Natural killer cell (primary cell): Measurements from ENCODE around the gene PCDHGB7. TPM values are rescaled to one million over a fixed set of nuclear protein-coding genes. Genes with fewer than 3 reads are reported as not detected.
A peak's percentile ranks its signal among the peaks of the same experiment; 100 is the strongest.

Source experiments
- ATAC-seq, 3 donors: fragments of 150-1000 bp in 2 of 3; fragments of 200-7000 bp in 1 of 3; cut with Tn5 transposase; 1 replicate in 1 of 3; 2 replicates in 2 of 3; pipeline ENCODE4 v1.10.0; 2021; ENCODE audit warnings: mild to moderate bottlenecking in 2 of 3, moderate library complexity in 2 of 3
- DNase-seq, 2 donors: peaks; one replicate each; pipeline versions ENCODE4 v3.0.0 to v3.0.0-alpha.2; 2013 to 2021; ENCODE audit warnings: mixed read lengths in 1 of 2
- H3K27ac ChIP-seq: one replicate; pipeline ENCODE4 v1.5.1; 2013; ENCODE audit warnings: mild to moderate bottlenecking, low read length
- H3K27me3 ChIP-seq: one replicate; pipeline ENCODE4 v1.6.1; 2013; ENCODE audit warnings: low read length; ENCODE audit not compliant: control insufficient read depth, insufficient read depth
- H3K36me3 ChIP-seq: one replicate; pipeline ENCODE4 v1.6.1; 2013; ENCODE audit warnings: low read length; ENCODE audit not compliant: control insufficient read depth, insufficient read depth
- H3K4me1 ChIP-seq: one replicate; pipeline ENCODE4 v1.6.1; 2013; ENCODE audit warnings: low read length; ENCODE audit not compliant: control insufficient read depth, insufficient read depth
- H3K4me3 ChIP-seq: one replicate; pipeline ENCODE4 v1.5.1; 2013; ENCODE audit warnings: low read length
- H3K9me3 ChIP-seq: one replicate; pipeline ENCODE4 v1.6.1; 2013; ENCODE audit warnings: low read length; ENCODE audit not compliant: control insufficient read depth, insufficient read depth
- H3K27ac Mint-ChIP-seq, 2 donors: one replicate each; pipeline ENCODE4 v1.8.0; 2022; ENCODE audit warnings: mild to moderate bottlenecking in 2 of 2, mixed read lengths in 2 of 2, moderate library complexity in 1 of 2
- H3K27me3 Mint-ChIP-seq, 2 donors: one replicate each; pipeline ENCODE4 v1.8.0; 2022; ENCODE audit warnings: low read depth in 2 of 2, mixed read lengths in 2 of 2
- H3K36me3 Mint-ChIP-seq: one replicate; pipeline ENCODE4 v1.8.0; 2022; ENCODE audit warnings: mixed read lengths
- H3K4me1 Mint-ChIP-seq, 2 donors: one replicate each; pipeline ENCODE4 v1.8.0; 2022; ENCODE audit warnings: mixed read lengths in 2 of 2
- H3K4me3 Mint-ChIP-seq: one replicate; pipeline ENCODE4 v1.8.0; 2022; ENCODE audit warnings: mild to moderate bottlenecking, moderate library complexity, mixed read lengths
- H3K9me3 Mint-ChIP-seq, 2 donors: one replicate each; pipeline ENCODE4 v1.8.0; 2022; ENCODE audit warnings: mixed read lengths in 2 of 2
- WGBS: methylation state at CpG from one replicate; pipeline ENCODE4 v1.1.7; 2013; ENCODE audit warnings: missing lambda C conversion rate; ENCODE audit not compliant: insufficient coverage; 5-methylcytosine and 5-hydroxymethylcytosine counted together
- intact Hi-C: fragments of 100-400 bp; cut with micrococcal nuclease; formaldehyde crosslinking; loops from one replicate; pipeline ENCODE4 v1.14.2; 2022
- total RNA-seq, 4 donors: library from RNA; stranded (reverse); fragments of 120-200 nt in 1 of 4; gene quantifications; one replicate each; pipeline versions ENCODE4 v1.2.3 to v1.2.4, GENCODE V29; 2013 to 2022
- TF ChIP-seq, protein P1 (sequence below): fragments of 200-600 bp; IDR thresholded peaks from one replicate; pipeline ENCODE4 v1.8.0; 2022; ENCODE audit warnings: antibody characterized with exemption

Gene PCDHGB7
- total RNA-seq, 3 donors from 2014 or later (not counting 1 experiment from before 2014, with no cell fraction given): 0.68 to 1.6 (median 1.2) TPM

DNA sequence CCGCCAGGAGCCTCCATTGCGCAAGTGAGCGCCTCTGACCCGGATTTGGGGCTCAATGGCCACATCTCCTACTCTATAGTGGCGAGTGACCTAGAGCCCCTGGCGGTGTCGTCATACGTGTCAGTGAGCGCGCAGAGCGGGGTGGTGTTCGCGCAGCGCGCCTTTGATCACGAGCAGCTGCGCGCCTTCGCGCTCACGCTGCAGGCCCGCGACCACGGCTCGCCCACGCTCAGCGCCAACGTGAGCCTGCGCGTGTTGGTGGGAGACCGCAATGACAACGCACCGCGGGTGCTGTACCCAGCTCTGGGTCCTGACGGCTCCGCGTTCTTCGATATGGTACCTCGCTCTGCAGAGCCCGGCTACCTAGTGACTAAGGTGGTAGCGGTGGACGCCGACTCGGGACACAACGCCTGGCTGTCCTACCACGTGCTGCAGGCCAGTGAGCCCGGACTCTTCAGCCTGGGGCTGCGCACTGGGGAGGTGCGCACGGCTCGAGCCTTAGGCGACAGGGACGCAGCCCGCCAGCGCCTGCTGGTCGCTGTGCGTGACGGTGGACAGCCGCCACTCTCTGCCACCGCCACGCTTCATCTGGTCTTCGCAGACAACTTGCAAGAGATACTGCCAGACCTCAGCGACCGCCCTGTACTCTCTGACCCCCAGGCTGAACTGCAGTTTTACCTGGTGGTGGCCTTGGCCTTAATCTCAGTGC is 7.7 kb upstream of the PCDHGB7 start:
- H3K27ac Mint-ChIP-seq: peak overlapping the region; percentile 70 to 82
- TF ChIP-seq, protein P1, sequence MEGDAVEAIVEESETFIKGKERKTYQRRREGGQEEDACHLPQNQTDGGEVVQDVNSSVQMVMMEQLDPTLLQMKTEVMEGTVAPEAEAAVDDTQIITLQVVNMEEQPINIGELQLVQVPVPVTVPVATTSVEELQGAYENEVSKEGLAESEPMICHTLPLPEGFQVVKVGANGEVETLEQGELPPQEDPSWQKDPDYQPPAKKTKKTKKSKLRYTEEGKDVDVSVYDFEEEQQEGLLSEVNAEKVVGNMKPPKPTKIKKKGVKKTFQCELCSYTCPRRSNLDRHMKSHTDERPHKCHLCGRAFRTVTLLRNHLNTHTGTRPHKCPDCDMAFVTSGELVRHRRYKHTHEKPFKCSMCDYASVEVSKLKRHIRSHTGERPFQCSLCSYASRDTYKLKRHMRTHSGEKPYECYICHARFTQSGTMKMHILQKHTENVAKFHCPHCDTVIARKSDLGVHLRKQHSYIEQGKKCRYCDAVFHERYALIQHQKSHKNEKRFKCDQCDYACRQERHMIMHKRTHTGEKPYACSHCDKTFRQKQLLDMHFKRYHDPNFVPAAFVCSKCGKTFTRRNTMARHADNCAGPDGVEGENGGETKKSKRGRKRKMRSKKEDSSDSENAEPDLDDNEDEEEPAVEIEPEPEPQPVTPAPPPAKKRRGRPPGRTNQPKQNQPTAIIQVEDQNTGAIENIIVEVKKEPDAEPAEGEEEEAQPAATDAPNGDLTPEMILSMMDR: no peak
- H3K9me3 Mint-ChIP-seq: peaks cover 2 to 7% of the 10 kb centered on the region in 2 donors
- Histone ChIP-seq H3K36me3 (no peaks in the 10 kb centered on the region), H3K4me3 (no peak overlapping the region), H3K27ac (no peak overlapping the region), H3K4me1 (peaks cover 20% of the 10 kb centered on the region), H3K27me3 (peaks cover 62% of the 10 kb centered on the region), H3K9me3 (peaks cover 24% of the 10 kb centered on the region)
- no peak for ATAC-seq
- 39% methylated on average over 64 of the region's 64 CpGs for WGBS
- H3K36me3 Mint-ChIP-seq: peaks cover 31% of the 10 kb centered on the region
- peaks cover 47 to 52% of the 10 kb centered on the region in 2 donors for H3K27me3 Mint-ChIP-seq
- DNase-seq: no peak
- H3K4me3 Mint-ChIP-seq: no peak overlapping the region
- H3K4me1 Mint-ChIP-seq: peaks cover 34 to 49% of the 10 kb centered on the region in 2 donors
- intact Hi-C loops: loop anchor here (5.0 kb wide), 1 partner anchor 103 kb away; no protein-coding TSS in a partner anchor

DNA sequence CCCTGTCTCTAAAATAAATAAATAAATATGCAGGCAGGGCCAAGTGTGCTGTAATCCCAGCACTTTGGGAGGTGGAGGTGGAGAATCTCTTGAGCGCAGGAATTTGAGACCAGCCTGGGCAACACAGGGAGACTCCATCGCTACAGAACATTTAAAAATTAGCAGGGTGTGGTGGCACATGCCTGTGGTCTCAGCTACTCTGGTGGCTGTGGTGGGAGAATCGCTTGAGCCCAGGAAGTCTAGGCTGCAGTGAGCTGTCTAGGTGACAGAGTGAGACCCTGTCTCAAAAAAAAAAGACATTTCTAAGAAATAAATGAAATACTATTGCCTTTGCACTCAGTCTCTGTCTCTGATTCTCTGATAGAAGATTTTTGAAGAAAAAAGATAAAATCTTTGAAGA is 5.9 kb upstream of the PCDHGB7 start:
- peak; percentile 46 to 67 (median 67) for ATAC-seq
- Histone ChIP-seq H3K36me3 (no peaks in the 10 kb centered on the region), H3K27me3 (peaks cover 65% of the 10 kb centered on the region), H3K4me1 (peaks cover 24% of the 10 kb centered on the region), H3K27ac (peak overlapping the region; percentile 22), H3K4me3 (no peak overlapping the region), H3K9me3 (peaks cover 21% of the 10 kb centered on the region)
- Mint-ChIP-seq H3K9me3 (peaks cover 2 to 7% of the 10 kb centered on the region in 2 donors), H3K4me1 (peaks cover 34 to 54% of the 10 kb centered on the region in 2 donors), H3K4me3 (peak overlapping the region; percentile 67), H3K36me3 (peaks cover 31% of the 10 kb centered on the region), H3K27ac (peak overlapping the region in 1 of 2 donors; percentile 82), H3K27me3 (peaks cover 50 to 59% of the 10 kb centered on the region in 2 donors)
- 49% methylated on average over 3 of the region's 3 CpGs for WGBS
- TF ChIP-seq, protein P1: no peak
- no peak for DNase-seq
- intact Hi-C loops: loop anchor here (5.0 kb wide), 1 partner anchor 101 kb away; no protein-coding TSS in a partner anchor

DNA sequence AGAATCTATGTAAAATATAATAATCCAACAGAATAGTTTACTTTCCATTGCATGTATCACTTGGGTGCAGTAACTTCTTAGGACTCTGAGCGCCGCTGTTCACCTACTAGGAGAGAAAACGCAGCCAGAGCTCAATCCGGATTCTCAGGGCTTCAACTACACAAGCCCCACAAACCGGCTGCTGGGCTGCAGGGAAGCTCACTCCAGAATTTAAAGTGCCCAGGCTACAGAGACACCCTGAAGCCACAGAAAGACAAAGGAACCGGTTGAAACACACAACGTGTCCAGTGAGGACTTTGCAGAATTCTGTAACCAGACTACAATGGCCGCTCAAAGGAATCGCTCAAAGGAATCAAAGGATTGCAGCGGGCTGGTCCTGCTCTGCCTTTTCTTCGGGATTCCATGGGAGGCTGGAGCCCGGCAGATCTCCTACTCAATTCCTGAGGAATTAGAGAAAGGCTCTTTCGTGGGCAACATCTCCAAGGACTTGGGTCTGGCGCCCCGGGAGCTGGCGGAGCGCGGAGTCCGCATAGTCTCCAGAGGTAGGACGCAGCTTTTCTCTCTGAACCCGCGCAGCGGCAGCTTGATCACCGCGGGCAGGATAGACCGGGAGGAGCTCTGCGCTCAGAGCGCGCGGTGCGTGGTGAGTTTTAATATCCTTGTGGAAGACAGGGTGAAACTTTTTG is 4.5 kb upstream of the PCDHGB7 start, which contains the start of gene PCDHGA10:
TSS of gene PCDHGA10 (plus strand) at position 134 of the 686 bp plus-strand sequence. CDS start at position 323, 189 bp downstream.
- Histone ChIP-seq H3K4me3 (peak within 1 kb of the TSS; percentile 22), H3K27ac (peak within 1 kb of the TSS; percentile 22), H3K36me3 (no peaks in the 10 kb centered on the region), H3K27me3 (peaks cover 68% of the 10 kb centered on the region), H3K9me3 (peaks cover 21% of the 10 kb centered on the region), H3K4me1 (peaks cover 27% of the 10 kb centered on the region)
- WGBS: 20% methylated on average over 31 of the region's 31 CpGs
- Mint-ChIP-seq H3K4me1 (peaks cover 35 to 54% of the 10 kb centered on the region in 2 donors), H3K4me3 (peak within 1 kb of the TSS; percentile 93), H3K27me3 (peaks cover 52 to 60% of the 10 kb centered on the region in 2 donors), H3K9me3 (peaks cover 2 to 9% of the 10 kb centered on the region in 2 donors), H3K36me3 (peaks cover 36% of the 10 kb centered on the region), H3K27ac (peak within 1 kb of the TSS; percentile 61 to 82)
- peak in 1 of 2 donors; percentile 73 for DNase-seq
- TF ChIP-seq, protein P1: peak; percentile 63
- intact Hi-C loops: loop anchor here (2.0 to 5.0 kb wide), 2 partner anchors 99 to 152 kb away; no protein-coding TSS in a partner anchor
- peak; percentile 63 to 67 (median 65) for ATAC-seq
